Activated CD4-positive, alpha-beta T cell treated with anti-CD3 and anti-CD28 coated beads, Interleukin-10, Interleukin-2, amounts not matched to agents 100 ng/mL and 50 ng/mL, durations not matched to agents 16 hours and 8 hours (primary cell): ENCODE measurements around the gene CTCF.

Experiments
- DNase-seq: peaks from one replicate; pipeline ENCODE4 v3.0.0-alpha.2; 2020

The CTCF gene

GRCh38 chr16:67655363-67655762 is 93.0 kb downstream of the CTCF start:
- no peak for DNase-seq

GRCh38 chr16:67656344-67657016 is 94.2 kb downstream of the CTCF start:
- DNase-seq, result no peak

- no peak for DNase-seq
These were observed 94.8 kb downstream of the CTCF start for GRCh38 chr16:67657017-67657608.

- DNase-seq, result no peak
These were observed 95.6 kb downstream of the CTCF start for GRCh38 chr16:67657751-67658518.

GRCh38 chr16:67658849-67659674 is 96.7 kb downstream of the CTCF start:
- no peak for DNase-seq

GRCh38 chr16:67659675-67660563 is 97.6 kb downstream of the CTCF start, which contains the start of gene ACD:
ACD (minus strand) TSS chr16:67660260; CDS start chr16:67660220, 40 bp downstream.
- peak; percentile 96 for DNase-seq

GRCh38 chr16:67660564-67661028 is 98.3 kb downstream of the CTCF start, which contains the start of gene PARD6A:
PARD6A (plus strand) TSS chr16:67660960; CDS start chr16:67661039, 79 bp downstream.
- DNase-seq, result peak; percentile 99

- peak; percentile 40 for DNase-seq
These were observed 98.9 kb downstream of the CTCF start for GRCh38 chr16:67661101-67661761.

GRCh38 chr16:67661886-67662652 is 99.7 kb downstream of the CTCF start:
- DNase-seq, result no peak

- no peak for DNase-seq
These were observed 100.3 kb downstream of the CTCF start for GRCh38 chr16:67662653-67663010.

GRCh38 chr16:67663151-67663876 is 101.0 kb downstream of the CTCF start:
- peak; percentile 52 for DNase-seq

GRCh38 chr16:67663877-67664222 is 101.5 kb downstream of the CTCF start:
- no peak for DNase-seq

- DNase-seq, result no peak
These were observed 101.9 kb downstream of the CTCF start for GRCh38 chr16:67664258-67664657.

- no peak for DNase-seq
These were observed 102.5 kb downstream of the CTCF start for GRCh38 chr16:67664871-67665270.

GRCh38 chr16:67665598-67665997 is 103.3 kb downstream of the CTCF start:
- no peak for DNase-seq

- DNase-seq, result no peak
These were observed 103.8 kb downstream of the CTCF start for GRCh38 chr16:67666032-67666551.

- DNase-seq, result peak; percentile 89
These were observed 104.5 kb downstream of the CTCF start, which contains the start of the genes C16orf86 and ENKD1 for GRCh38 chr16:67666559-67667452. C16orf86 (plus strand) TSS chr16:67666814; CDS start chr16:67666971, 157 bp downstream. ENKD1 (minus strand) TSS chr16:67666750; CDS start chr16:67666442, 308 bp downstream.

GRCh38 chr16:67667453-67667816 is 105.1 kb downstream of the CTCF start:
- no peak for DNase-seq
